GM12878 (cell line): ENCODE data around the gene ELL. TPM values are rescaled to one million over a fixed set of nuclear protein-coding genes. Genes with fewer than 3 reads are reported as not detected.

Experiments used
- ATF2 ChIP-seq: IDR thresholded peaks from 2 replicates; pipeline ENCODE4 v1.6.1; 2012; ENCODE audit warnings: low read length, inconsistent platforms
- BHLHE40 ChIP-seq, 2 experiments: fragments of 450-650 bp in 1 of 2; IDR thresholded peaks; 2 replicates each; pipeline ENCODE4 v1.6.1; 2011 to 2017; ENCODE audit warnings: low read depth in 2 of 2, borderline replicate concordance in 1 of 2, improper control_type of control experiment in 1 of 2, low read length in 1 of 2, mild to moderate bottlenecking in 1 of 2
- E4F1 ChIP-seq: fragments of 450-650 bp; IDR thresholded peaks from 2 replicates; pipeline ENCODE4 v1.6.1; 2018; ENCODE audit warnings: borderline replicate concordance, mild to moderate bottlenecking; ENCODE audit not compliant: partially characterized antibody
- ELK1 ChIP-seq: IDR thresholded peaks from 2 replicates; pipeline ENCODE4 v1.6.1; 2012; ENCODE audit warnings: low read depth, low read length, improper control_type of control experiment
- FOXM1 ChIP-seq: IDR thresholded peaks from 2 replicates; pipeline ENCODE4 v1.6.1; 2012; ENCODE audit warnings: low read depth, mild to moderate bottlenecking, inconsistent platforms, low read length, moderate library complexity
- JUND ChIP-seq: IDR thresholded peaks from 2 replicates; pipeline ENCODE4 v1.6.1; 2012; ENCODE audit warnings: low read depth, mild to moderate bottlenecking, low read length, improper control_type of control experiment, moderate library complexity
- MXI1 ChIP-seq: fragments of 150-350 bp; IDR thresholded peaks from 2 replicates; pipeline ENCODE4 v1.6.1; 2011; ENCODE audit warnings: low read depth, mild to moderate bottlenecking, inconsistent platforms, low read length, improper control_type of control experiment
- MYC ChIP-seq: IDR thresholded peaks from 2 replicates; pipeline ENCODE4 v1.6.1; 2011; ENCODE audit warnings: mild to moderate bottlenecking, low read length, moderate library complexity, inconsistent platforms; ENCODE audit not compliant: insufficient read depth, insufficient replicate concordance, insufficient read length, severe bottlenecking
- NBN ChIP-seq: fragments of 450-650 bp; IDR thresholded peaks from 2 replicates; pipeline ENCODE4 v1.6.1; 2016
- NR2F1 ChIP-seq: fragments of 450-650 bp; conservative IDR thresholded peaks from 2 replicates; pipeline ENCODE4 v1.6.1; 2017; ENCODE audit warnings: mild to moderate bottlenecking
- PAX8 ChIP-seq: fragments of 450-650 bp; IDR thresholded peaks from 2 replicates; pipeline ENCODE4 v1.6.1; 2017; ENCODE audit warnings: mild to moderate bottlenecking, moderate library complexity
- PML ChIP-seq: IDR thresholded peaks from 2 replicates; pipeline ENCODE4 v1.6.1; 2012; ENCODE audit warnings: low read length, inconsistent platforms
- POU2F2 ChIP-seq: IDR thresholded peaks from 3 replicates; pipeline ENCODE4 v1.6.1; 2011; ENCODE audit warnings: low read depth, mild to moderate bottlenecking, low read length, borderline replicate concordance
- RELB ChIP-seq: fragments of 450-650 bp; IDR thresholded peaks from 2 replicates; pipeline ENCODE4 v1.6.1; 2017; ENCODE audit warnings: low read depth, mild to moderate bottlenecking, moderate library complexity
- STAT1 ChIP-seq: fragments of 450-650 bp; conservative IDR thresholded peaks from 2 replicates; pipeline ENCODE4 v1.6.1; 2014; ENCODE audit warnings: antibody characterized with exemption, mild to moderate bottlenecking
- SUZ12 ChIP-seq: fragments of 200-600 bp; sonication (generic); IDR thresholded peaks from one replicate; pipeline ENCODE4 v1.6.1; 2018; ENCODE audit warnings: antibody characterized with exemption, mild to moderate bottlenecking; ENCODE audit not compliant: unreplicated experiment
- TBL1XR1 ChIP-seq: IDR thresholded peaks from 2 replicates; pipeline ENCODE4 v1.6.1; 2012; ENCODE audit warnings: low read depth, low read length, improper control_type of control experiment
- ZBTB11 ChIP-seq: fragments of 450-650 bp; formaldehyde crosslinking; IDR thresholded peaks from 2 replicates; pipeline ENCODE4 v1.5.0; 2022; ENCODE audit warnings: mild to moderate bottlenecking, missing genetic modification characterization
- ZNF622 ChIP-seq: fragments of 450-650 bp; IDR thresholded peaks from 2 replicates; pipeline ENCODE4 v1.6.1; 2017; ENCODE audit warnings: mild to moderate bottlenecking, inconsistent platforms
- polyA plus RNA-seq, 11 experiments: library from polyadenylated mRNA; depleted of rRNA in 4 of 11; unstranded in 6 of 11; stranded (reverse) in 5 of 11; fragments of >200 nt; fragmentation: Nextera tagmentation in 4 of 11; fragmentation: Illumina TruSeq in 1 of 11; extraction: Ambion mirVana in 4 of 11; extraction: Trizol in 1 of 11; gene quantifications; 1 replicate in 1 of 11; 2 replicates in 10 of 11; pipeline versions ENCODE4 v1.2.1 to v1.2.3, GENCODE V29; 2011 to 2016; ENCODE audit warnings: inconsistent platforms in 2 of 11, missing spikeins in 2 of 11, low read depth in 1 of 11
- total RNA-seq, 4 experiments: library from RNA; depleted of rRNA in 3 of 4; stranded (reverse); fragments of >200 nt in 3 of 4; fragmentation: Illumina TruSeq in 1 of 4; extraction: Trizol in 1 of 4; gene quantifications; 2 replicates each; pipeline versions ENCODE4 v1.2.1 to v1.2.3, GENCODE V29; 2013 to 2021

The ELL gene
- total and polyA plus RNA-seq, 10 of the 15 experiments (the other 5 are each of a cell fraction or from before 2014, with no cell fraction given), result 0.91 to 25.0 (median 9.1) TPM

- TF ChIP-seq E4F1 (peak; percentile 56), STAT1 (no peak), TBL1XR1 (no peak), POU2F2 (no peak; the same call in 2 of the 3 replicates), PAX8 (no peak), MYC (peak; percentile 58), BHLHE40 (IDR thresholded peaks at IDR 0.05; ENCODE audit: borderline replicate concordance in 1 of 2, low read depth in 2 of 2, low read length in 1 of 2) (peak; percentile 87 to 90), NR2F1 (no peak), ZBTB11 (CRISPR knock-in tag) (peak; percentile 50; the same call in 1 of the 2 replicates), NBN (peak; percentile 43; the same call in 1 of the 2 replicates), RELB (peak; percentile 63), PML (no peak), ZNF622 (no peak), ELK1 (peak; percentile 53; the same call in 1 of the 2 replicates), SUZ12 (no peak), FOXM1 (no peak), ATF2 (no peak), JUND (0 out of 2 replicates have a peak, but pooled peaks have one; percentile 21), MXI1 (peak; percentile 33; the same call in 1 of the 2 replicates)
Measured at GRCh38 chr19:18478545-18479311, 43.1 kb downstream of the ELL start (continued).
